ENCODE measurements around the gene TKT.

TKT gene

DNA sequence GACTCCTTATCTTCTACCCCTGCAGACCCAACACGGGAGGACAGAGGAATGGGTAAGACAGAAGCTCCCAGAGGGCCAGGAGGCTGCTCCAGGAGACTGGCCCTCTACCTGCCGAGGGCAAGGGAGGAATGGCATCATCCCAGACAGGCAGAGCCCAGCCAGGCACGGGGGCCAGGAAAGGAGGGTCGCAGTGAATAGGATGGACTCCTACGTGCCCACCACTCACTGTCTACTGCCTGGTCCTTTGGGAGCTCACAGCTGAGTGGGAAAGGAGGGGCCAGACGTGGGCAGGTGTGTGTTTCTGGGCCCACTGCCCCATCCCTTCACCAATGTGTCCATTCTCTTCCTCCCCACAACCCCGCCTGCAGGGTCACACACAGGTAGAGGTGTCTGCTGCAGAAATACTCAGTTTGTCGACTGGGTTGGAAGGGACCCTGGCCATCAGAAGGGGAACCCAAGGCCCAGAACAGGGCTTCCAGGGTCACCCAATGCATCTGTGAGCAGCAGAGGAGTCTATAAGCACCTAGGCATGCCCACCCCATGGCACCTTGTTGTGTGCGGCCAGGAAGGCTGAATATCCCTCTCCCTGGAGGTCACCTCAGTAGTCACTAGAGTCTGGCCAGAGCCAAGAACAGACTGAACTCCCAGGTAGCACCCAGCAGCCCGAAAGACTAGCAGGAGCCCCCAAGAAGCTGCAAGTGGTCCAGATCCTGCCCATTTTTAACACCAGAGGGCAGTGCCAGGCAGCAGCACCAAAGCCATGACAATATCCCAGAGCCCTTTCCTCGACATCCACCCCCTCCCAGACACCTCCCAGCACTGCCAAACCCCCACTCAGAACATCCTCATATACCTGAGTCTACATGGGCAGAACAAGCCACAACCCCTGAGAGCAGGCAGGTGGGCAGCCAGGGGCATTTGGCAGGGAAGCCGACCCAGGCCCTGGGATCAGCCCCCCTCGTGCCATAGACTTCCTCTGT, 24.0 kb downstream of the TKT start:
- no CpG with 5 or more reads among the region's 13 CpGs for WGBS (ENCODE audit: extremely low coverage, insufficient coverage, insufficient read length)
- H3K9me3 ChIP-seq (ENCODE audit: insufficient read depth, low read depth, low read length), result peaks cover 2% of the 10 kb centered on the region

DNA sequence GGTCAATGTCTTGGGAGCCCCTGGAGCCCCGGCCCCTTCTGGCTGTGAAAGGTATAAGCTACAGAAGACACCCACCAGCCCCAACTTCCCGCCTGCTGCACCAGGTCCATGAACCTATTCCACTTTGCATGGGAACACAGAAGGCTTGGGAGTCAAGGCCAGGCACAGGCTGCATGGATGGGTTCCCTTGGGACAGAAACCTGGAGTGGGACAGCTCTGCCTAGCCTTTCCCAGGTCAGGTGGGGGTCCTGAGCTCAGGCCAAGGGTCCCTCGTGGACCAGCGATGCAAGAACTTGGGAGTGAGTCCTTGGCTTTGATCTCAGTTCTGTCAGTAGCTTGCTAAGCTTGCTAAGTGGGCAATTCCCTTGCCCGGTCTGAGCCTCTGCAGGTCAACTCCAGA, 25.0 kb downstream of the TKT start:
- Histone ChIP-seq H3K4me2 (ENCODE audit: low read length) (no peak overlapping the region), H4K91ac (ENCODE audit: low read depth, low read length) (no peak overlapping the region), H4K12ac (ENCODE audit: low read depth, low read length) (no peak overlapping the region), H3K9ac (ENCODE audit: low read length) (no peak overlapping the region), H2BK5ac (ENCODE audit: low read depth, low read length, poor library complexity) (no peak overlapping the region), H2BK12ac (ENCODE audit: low read length) (no peak overlapping the region), H4K8ac (ENCODE audit: low read depth, low read length) (no peak overlapping the region), H3K4me1 (ENCODE audit: control insufficient read depth in 1 of 2, insufficient read depth in 2 of 2, low read length in 2 of 2) (peaks cover 5% of the 10 kb centered on the region in 2 experiments), H3K27me3 (ENCODE audit: insufficient read depth, low read length) (no peaks in the 10 kb centered on the region), H3K36me3 (ENCODE audit: control insufficient read depth in 1 of 2, insufficient read depth in 2 of 2, low read length in 2 of 2) (peaks cover 94 to 99% of the 10 kb centered on the region in 2 experiments), H3K79me2 (ENCODE audit: control insufficient read depth, insufficient read depth, low read length, poor library complexity) (no peaks in the 10 kb centered on the region), H3K27ac (ENCODE audit: low read depth, low read length) (no peak overlapping the region), H3K9me3 (ENCODE audit: insufficient read depth, low read depth, low read length) (peaks cover 2% of the 10 kb centered on the region), H3K79me1 (ENCODE audit: low read length) (peaks cover 5% of the 10 kb centered on the region), H3K4ac (ENCODE audit: low read depth, low read length) (no peak overlapping the region), H3K4me3 (ENCODE audit: low read depth, low read length) (no peak overlapping the region), H3K18ac (ENCODE audit: low read length) (no peak overlapping the region), H3K14ac (ENCODE audit: low read length) (no peak overlapping the region), H2BK120ac (ENCODE audit: insufficient read depth, low read length, poor library complexity) (no peak overlapping the region), H2AFZ (ENCODE audit: insufficient read depth, low read length, poor library complexity) (no peak overlapping the region), H3K23ac (ENCODE audit: low read length) (no peak overlapping the region), H2AK5ac (ENCODE audit: low read length) (no peak overlapping the region)
- WGBS (ENCODE audit: extremely low coverage, insufficient coverage, insufficient read length), result no CpG with 5 or more reads among the region's 5 CpGs
- no peak for DNase-seq

More for the DNA sequence above, 24.0 kb downstream of the TKT start:
- DNase-seq, result no peak
- H2AFZ ChIP-seq (ENCODE audit: insufficient read depth, low read length, poor library complexity), result no peak overlapping the region
- H3K79me2 ChIP-seq (ENCODE audit: control insufficient read depth, insufficient read depth, low read length, poor library complexity), result peaks cover 3% of the 10 kb centered on the region
- no peaks in the 10 kb centered on the region for H3K27me3 ChIP-seq (ENCODE audit: insufficient read depth, low read length)
- peaks cover 90 to 98% of the 10 kb centered on the region in 2 experiments for H3K36me3 ChIP-seq (ENCODE audit: control insufficient read depth in 1 of 2, insufficient read depth in 2 of 2, low read length in 2 of 2)
- peaks cover 12 to 15% of the 10 kb centered on the region in 2 experiments for H3K4me1 ChIP-seq (ENCODE audit: control insufficient read depth in 1 of 2, insufficient read depth in 2 of 2, low read length in 2 of 2)
- H2BK5ac ChIP-seq (ENCODE audit: low read depth, low read length, poor library complexity), result no peak overlapping the region
- H2AK5ac ChIP-seq (ENCODE audit: low read length), result no peak overlapping the region
- H3K14ac ChIP-seq (ENCODE audit: low read length), result no peak overlapping the region
- H3K79me1 ChIP-seq (ENCODE audit: low read length), result peaks cover 14% of the 10 kb centered on the region
- H4K91ac ChIP-seq (ENCODE audit: low read depth, low read length), result no peak overlapping the region
- no peak overlapping the region for H4K8ac ChIP-seq (ENCODE audit: low read depth, low read length)
- no peak overlapping the region for H3K23ac ChIP-seq (ENCODE audit: low read length)
- no peak overlapping the region for H3K27ac ChIP-seq (ENCODE audit: low read depth, low read length)
- no peak overlapping the region for H3K9ac ChIP-seq (ENCODE audit: low read length)
- no peak overlapping the region for H2BK12ac ChIP-seq (ENCODE audit: low read length)
- no peak overlapping the region for H3K4me3 ChIP-seq (ENCODE audit: low read depth, low read length)
- no peak overlapping the region for H3K4ac ChIP-seq (ENCODE audit: low read depth, low read length)
- H2BK120ac ChIP-seq (ENCODE audit: insufficient read depth, low read length, poor library complexity), result no peak overlapping the region
- no peak overlapping the region for H3K4me2 ChIP-seq (ENCODE audit: low read length)
- H4K12ac ChIP-seq (ENCODE audit: low read depth, low read length), result no peak overlapping the region
- H3K18ac ChIP-seq (ENCODE audit: low read length), result no peak overlapping the region

DNA sequence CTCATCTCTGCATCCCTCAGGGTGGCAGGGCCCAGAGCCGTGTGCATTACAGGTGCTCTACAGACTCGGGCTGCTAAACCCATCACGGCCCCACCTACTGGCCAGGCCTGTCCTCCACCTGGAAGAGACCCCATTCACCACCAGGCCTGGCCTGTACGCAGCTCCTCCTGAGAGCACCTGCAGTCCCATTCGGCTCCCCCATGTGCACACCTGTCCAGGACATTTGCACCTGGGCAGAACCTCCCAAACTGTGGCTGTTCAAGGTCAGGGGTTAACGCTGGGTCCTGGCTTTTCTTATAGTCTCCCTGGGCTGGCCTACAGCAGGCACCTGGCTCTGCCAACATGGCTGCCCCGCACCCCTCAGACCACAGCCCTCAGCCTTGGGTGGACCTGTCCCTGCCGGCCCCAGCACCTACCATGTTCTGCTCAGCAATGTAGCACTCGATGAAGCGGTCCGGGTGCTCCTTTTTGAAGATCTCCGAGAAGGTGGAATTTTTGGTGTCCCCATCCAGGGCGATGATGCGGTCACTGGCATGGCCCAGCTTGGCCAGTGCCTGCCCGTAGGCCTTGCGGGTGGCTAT, 25.7 kb downstream of the TKT start:
- Histone ChIP-seq H3K9ac (ENCODE audit: low read length) (no peak overlapping the region), H3K23ac (ENCODE audit: low read length) (no peak overlapping the region), H4K12ac (ENCODE audit: low read depth, low read length) (no peak overlapping the region), H3K36me3 (ENCODE audit: control insufficient read depth in 1 of 2, insufficient read depth in 2 of 2, low read length in 2 of 2) (peaks cover 95 to 98% of the 10 kb centered on the region in 2 experiments), H3K4me1 (ENCODE audit: control insufficient read depth in 1 of 2, insufficient read depth in 2 of 2, low read length in 2 of 2) (no peaks in the 10 kb centered on the region), H3K27ac (ENCODE audit: low read depth, low read length) (no peak overlapping the region), H3K4me3 (ENCODE audit: low read depth, low read length) (no peak overlapping the region), H3K18ac (ENCODE audit: low read length) (no peak overlapping the region), H3K79me1 (ENCODE audit: low read length) (no peaks in the 10 kb centered on the region), H4K91ac (ENCODE audit: low read depth, low read length) (no peak overlapping the region), H2BK120ac (ENCODE audit: insufficient read depth, low read length, poor library complexity) (no peak overlapping the region), H3K4me2 (ENCODE audit: low read length) (no peak overlapping the region), H3K27me3 (ENCODE audit: insufficient read depth, low read length) (no peaks in the 10 kb centered on the region), H3K14ac (ENCODE audit: low read length) (no peak overlapping the region), H3K9me3 (ENCODE audit: insufficient read depth, low read depth, low read length) (peaks cover 2% of the 10 kb centered on the region), H2AFZ (ENCODE audit: insufficient read depth, low read length, poor library complexity) (no peak overlapping the region), H2BK12ac (ENCODE audit: low read length) (no peak overlapping the region), H2AK5ac (ENCODE audit: low read length) (no peak overlapping the region), H2BK5ac (ENCODE audit: low read depth, low read length, poor library complexity) (no peak overlapping the region), H4K8ac (ENCODE audit: low read depth, low read length) (no peak overlapping the region), H3K4ac (ENCODE audit: low read depth, low read length) (no peak overlapping the region), H3K79me2 (ENCODE audit: control insufficient read depth, insufficient read depth, low read length, poor library complexity) (no peaks in the 10 kb centered on the region)
- no CpG with 5 or more reads among the region's 16 CpGs for WGBS (ENCODE audit: extremely low coverage, insufficient coverage, insufficient read length)
- DNase-seq, result no peak

DNA sequence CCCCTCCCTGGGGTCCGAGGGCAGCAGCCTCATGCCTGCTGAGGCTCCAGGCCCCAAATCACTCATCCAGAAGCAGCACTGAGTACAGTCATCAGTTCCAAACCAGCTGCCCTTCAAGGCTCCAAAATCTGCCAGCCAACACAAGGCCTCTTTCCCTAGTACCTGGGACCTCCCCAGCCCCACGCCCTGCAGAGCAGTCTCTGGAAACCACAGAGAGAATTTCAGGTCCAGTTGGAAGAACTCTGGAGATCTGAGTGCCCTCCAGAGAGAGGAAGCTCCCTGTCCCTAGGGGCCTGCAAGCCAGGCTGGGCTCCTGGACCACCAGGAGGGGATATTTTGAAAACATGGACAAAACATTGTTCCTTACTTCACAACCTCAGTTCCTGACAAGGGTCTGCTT, 26.2 kb downstream of the TKT start:
- Histone ChIP-seq H4K8ac (ENCODE audit: low read depth, low read length) (no peak overlapping the region), H3K9me3 (ENCODE audit: insufficient read depth, low read depth, low read length) (peaks cover 2% of the 10 kb centered on the region), H2AK5ac (ENCODE audit: low read length) (no peak overlapping the region), H3K4ac (ENCODE audit: low read depth, low read length) (no peak overlapping the region), H3K14ac (ENCODE audit: low read length) (no peak overlapping the region), H3K36me3 (ENCODE audit: control insufficient read depth in 1 of 2, insufficient read depth in 2 of 2, low read length in 2 of 2) (peaks cover 96 to 98% of the 10 kb centered on the region in 2 experiments), H3K27ac (ENCODE audit: low read depth, low read length) (no peak overlapping the region), H2BK5ac (ENCODE audit: low read depth, low read length, poor library complexity) (no peak overlapping the region), H3K23ac (ENCODE audit: low read length) (no peak overlapping the region), H3K27me3 (ENCODE audit: insufficient read depth, low read length) (no peaks in the 10 kb centered on the region), H3K79me1 (ENCODE audit: low read length) (no peaks in the 10 kb centered on the region), H2BK12ac (ENCODE audit: low read length) (no peak overlapping the region), H3K18ac (ENCODE audit: low read length) (no peak overlapping the region), H2AFZ (ENCODE audit: insufficient read depth, low read length, poor library complexity) (no peak overlapping the region), H3K9ac (ENCODE audit: low read length) (no peak overlapping the region), H3K4me3 (ENCODE audit: low read depth, low read length) (no peak overlapping the region), H4K91ac (ENCODE audit: low read depth, low read length) (no peak overlapping the region), H4K12ac (ENCODE audit: low read depth, low read length) (no peak overlapping the region), H3K4me1 (ENCODE audit: control insufficient read depth in 1 of 2, insufficient read depth in 2 of 2, low read length in 2 of 2) (no peaks in the 10 kb centered on the region), H2BK120ac (ENCODE audit: insufficient read depth, low read length, poor library complexity) (no peak overlapping the region), H3K4me2 (ENCODE audit: low read length) (no peak overlapping the region), H3K79me2 (ENCODE audit: control insufficient read depth, insufficient read depth, low read length, poor library complexity) (no peaks in the 10 kb centered on the region)
- DNase-seq, result no peak
- WGBS (ENCODE audit: extremely low coverage, insufficient coverage, insufficient read length), result no CpG with 5 or more reads among the region's 2 CpGs

Data from trophoblast cell (in vitro differentiated cells and primary cell).